HepG2 (cell line): ENCODE data around the gene CAMK1. TPM values are rescaled to one million over a fixed set of nuclear protein-coding genes. Genes with fewer than 3 reads are reported as not detected.
A peak's percentile ranks its signal among the peaks of the same experiment; 100 is the strongest.

Experiments used
- AHDC1 ChIP-seq: sonication (generic); formaldehyde crosslinking; IDR thresholded peaks from 2 replicates; pipeline ENCODE4 v1.5.1; 2020; ENCODE audit warnings: mild to moderate bottlenecking, missing genetic modification reagents, borderline replicate concordance
- CSRNP1 ChIP-seq: sonication (generic); formaldehyde crosslinking; IDR thresholded peaks from 2 replicates; pipeline ENCODE4 v1.8.1; 2023; ENCODE audit warnings: mild to moderate bottlenecking, missing genetic modification reagents
- GABPB1 ChIP-seq: IDR thresholded peaks from 2 replicates; pipeline ENCODE4 v1.6.1; 2016; ENCODE audit warnings: mild to moderate bottlenecking, missing genetic modification reagents, moderate library complexity, missing compliant biosample characterization
- HNF4G ChIP-seq, 2 experiments: sonication (generic) in 1 of 2; formaldehyde crosslinking in 1 of 2; IDR thresholded peaks; 2 replicates each; pipeline versions ENCODE4 v1.4.0 to v1.6.1; 2011 to 2020; ENCODE audit warnings: borderline replicate concordance in 2 of 2, low read depth in 2 of 2, mild to moderate bottlenecking in 2 of 2, low read length in 1 of 2, missing genetic modification reagents in 1 of 2, moderate library complexity in 1 of 2
- KAT7 ChIP-seq: IDR thresholded peaks from 2 replicates; pipeline ENCODE4 v1.6.1; 2018; ENCODE audit warnings: borderline replicate concordance, missing compliant biosample characterization
- NFATC3 ChIP-seq: sonication (generic); formaldehyde crosslinking; IDR thresholded peaks from 2 replicates; pipeline ENCODE4 v1.5.1; 2020; ENCODE audit warnings: mild to moderate bottlenecking, missing genetic modification reagents
- SRF ChIP-seq: IDR thresholded peaks from 2 replicates; pipeline ENCODE4 v1.6.1; 2011; ENCODE audit warnings: mild to moderate bottlenecking, low read depth, low read length, moderate library complexity
- ZNF580 ChIP-seq: IDR thresholded peaks from 2 replicates; pipeline ENCODE4 v1.6.1; 2016; ENCODE audit warnings: low read depth, borderline replicate concordance
- ZNF782 ChIP-seq: sonication (generic); formaldehyde crosslinking; IDR thresholded peaks from 2 replicates; pipeline ENCODE4 v1.4.0; 2020; ENCODE audit warnings: missing genetic modification reagents, mild to moderate bottlenecking, borderline replicate concordance
- polyA plus RNA-seq, 8 experiments: library from polyadenylated mRNA; depleted of rRNA in 3 of 8; stranded (reverse) in 7 of 8; unstranded in 1 of 8; fragments of >200 nt; fragmentation: Illumina TruSeq in 4 of 8; extraction: Trizol in 4 of 8; gene quantifications; 2 replicates each; pipeline versions ENCODE4 v1.2.1 to v1.2.3, GENCODE V29; 2011 to 2016; ENCODE audit warnings: low read depth in 4 of 8, missing spikeins in 1 of 8, mixed read lengths in 1 of 8; ENCODE audit not compliant: insufficient read depth in 1 of 8
- total RNA-seq, 5 experiments: library from RNA; depleted of rRNA; stranded (reverse); fragments of >200 nt; fragmentation: Illumina TruSeq; extraction: Trizol; gene quantifications; 2 replicates each; pipeline ENCODE4 v1.2.3, GENCODE V29; 2016; ENCODE audit warnings: low read depth in 1 of 5
- TF ChIP-seq, protein P1 (sequence below): sonication (generic); formaldehyde crosslinking; IDR thresholded peaks from 2 replicates; pipeline ENCODE4 v1.4.0; 2020; ENCODE audit warnings: missing genetic modification reagents, borderline replicate concordance
- TF ChIP-seq, protein P2 (sequence below): sonication (generic); formaldehyde crosslinking; IDR thresholded peaks from 2 replicates; pipeline ENCODE4 v1.4.0; 2020; ENCODE audit warnings: mild to moderate bottlenecking, low read depth, missing genetic modification reagents

Gene CAMK1
- total and polyA plus RNA-seq, 2 of the 13 experiments (the other 11 are each of a cell fraction or from before 2014, with no cell fraction given) = 26.4 to 53.3 TPM

GRCh38 chr3:9749645-9750555, 19.8 kb downstream of the CAMK1 start, which contains the start of gene OGG1 (continued):
- TF ChIP-seq GABPB1 (peak; percentile 95), AHDC1 (CRISPR knock-in tag) (no peak), ZNF580 (CRISPR knock-in tag) (no peak; the same call in 1 of the 2 replicates), SRF (no peak), KAT7 (CRISPR knock-in tag) (no peak), CSRNP1 (CRISPR knock-in tag) (peak; percentile 86; the same call in 1 of the 2 replicates), NFATC3 (CRISPR knock-in tag) (no peak), ZNF782 (CRISPR knock-in tag) (no peak), HNF4G (IDR thresholded peaks at IDR 0.05; ENCODE audit: borderline replicate concordance, low read depth, low read length) (no peak), HNF4G (CRISPR knock-in tag; IDR thresholded peaks at IDR 0.05; ENCODE audit: borderline replicate concordance, low read depth) (peak; percentile 46; the same call in 1 of the 2 replicates)
- TF ChIP-seq, protein P1, sequence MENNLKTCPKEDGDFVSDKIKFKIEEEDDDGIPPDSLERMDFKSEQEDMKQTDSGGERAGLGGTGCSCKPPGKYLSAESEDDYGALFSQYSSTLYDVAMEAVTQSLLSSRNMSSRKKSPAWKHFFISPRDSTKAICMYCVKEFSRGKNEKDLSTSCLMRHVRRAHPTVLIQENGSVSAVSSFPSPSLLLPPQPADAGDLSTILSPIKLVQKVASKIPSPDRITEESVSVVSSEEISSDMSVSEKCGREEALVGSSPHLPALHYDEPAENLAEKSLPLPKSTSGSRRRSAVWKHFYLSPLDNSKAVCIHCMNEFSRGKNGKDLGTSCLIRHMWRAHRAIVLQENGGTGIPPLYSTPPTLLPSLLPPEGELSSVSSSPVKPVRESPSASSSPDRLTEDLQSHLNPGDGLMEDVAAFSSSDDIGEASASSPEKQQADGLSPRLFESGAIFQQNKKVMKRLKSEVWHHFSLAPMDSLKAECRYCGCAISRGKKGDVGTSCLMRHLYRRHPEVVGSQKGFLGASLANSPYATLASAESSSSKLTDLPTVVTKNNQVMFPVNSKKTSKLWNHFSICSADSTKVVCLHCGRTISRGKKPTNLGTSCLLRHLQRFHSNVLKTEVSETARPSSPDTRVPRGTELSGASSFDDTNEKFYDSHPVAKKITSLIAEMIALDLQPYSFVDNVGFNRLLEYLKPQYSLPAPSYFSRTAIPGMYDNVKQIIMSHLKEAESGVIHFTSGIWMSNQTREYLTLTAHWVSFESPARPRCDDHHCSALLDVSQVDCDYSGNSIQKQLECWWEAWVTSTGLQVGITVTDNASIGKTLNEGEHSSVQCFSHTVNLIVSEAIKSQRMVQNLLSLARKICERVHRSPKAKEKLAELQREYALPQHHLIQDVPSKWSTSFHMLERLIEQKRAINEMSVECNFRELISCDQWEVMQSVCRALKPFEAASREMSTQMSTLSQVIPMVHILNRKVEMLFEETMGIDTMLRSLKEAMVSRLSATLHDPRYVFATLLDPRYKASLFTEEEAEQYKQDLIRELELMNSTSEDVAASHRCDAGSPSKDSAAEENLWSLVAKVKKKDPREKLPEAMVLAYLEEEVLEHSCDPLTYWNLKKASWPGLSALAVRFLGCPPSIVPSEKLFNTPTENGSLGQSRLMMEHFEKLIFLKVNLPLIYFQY = no peak; the same call in 1 of the 2 replicates
- TF ChIP-seq, protein P2, sequence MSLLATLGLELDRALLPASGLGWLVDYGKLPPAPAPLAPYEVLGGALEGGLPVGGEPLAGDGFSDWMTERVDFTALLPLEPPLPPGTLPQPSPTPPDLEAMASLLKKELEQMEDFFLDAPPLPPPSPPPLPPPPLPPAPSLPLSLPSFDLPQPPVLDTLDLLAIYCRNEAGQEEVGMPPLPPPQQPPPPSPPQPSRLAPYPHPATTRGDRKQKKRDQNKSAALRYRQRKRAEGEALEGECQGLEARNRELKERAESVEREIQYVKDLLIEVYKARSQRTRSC (CRISPR knock-in tag) = no peak
